ENCODE data around the gene NDUFA11. TPM values are rescaled to one million over a fixed set of nuclear protein-coding genes. Genes with fewer than 3 reads are reported as not detected.

NDUFA11 gene
- total RNA-seq, 2 experiments from 2014 or later: 280 to 293 TPM

DNA sequence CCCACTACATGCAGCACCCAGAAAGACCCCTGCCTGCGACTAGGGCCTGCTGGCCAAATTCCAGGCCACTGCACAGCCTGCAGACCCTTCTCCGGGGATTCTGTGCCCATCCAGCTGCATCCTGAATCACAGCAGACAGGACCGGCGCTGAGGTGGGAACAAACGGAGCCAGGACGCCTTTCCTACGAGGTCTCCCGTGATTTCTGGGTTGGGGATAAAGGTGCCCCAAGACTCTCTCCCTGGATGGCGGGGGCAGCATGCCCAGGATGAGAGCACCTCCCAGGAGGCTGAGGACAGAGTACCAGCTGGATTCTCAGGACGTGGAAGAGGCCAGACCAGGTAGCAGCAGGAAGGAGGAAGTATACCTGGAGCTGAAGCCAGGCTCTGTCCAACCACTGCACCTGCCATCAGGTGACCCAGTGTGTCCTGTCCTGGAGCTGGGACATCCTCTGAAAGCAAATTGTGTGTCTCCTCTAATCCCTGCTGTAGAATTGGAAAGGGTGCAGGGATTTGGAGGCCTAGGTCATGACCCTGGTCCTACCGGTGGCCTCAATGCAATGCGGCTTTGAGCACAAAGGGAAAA is 29.9 kb downstream of the NDUFA11 start:
- H3K4me3 ChIP-seq (ENCODE audit: low read depth, low read length, poor library complexity, severe bottlenecking): no peak overlapping the region
- H3K27ac ChIP-seq (ENCODE audit: low read depth, low read length, poor library complexity, severe bottlenecking): no peak overlapping the region
- no peaks in the 10 kb centered on the region for H3K9me3 ChIP-seq (ENCODE audit: low read length)
- ChIA-PET CTCF (ENCODE audit: unreplicated experiment) (no interaction called here), POLR2A (no interaction called here)
- intact Hi-C loops (cut with micrococcal nuclease; ENCODE audit: unreplicated experiment): no loop called here
- BruUV-seq (replicated peaks): no TSS peak
- H2AFZ ChIP-seq (ENCODE audit: low read length): no peak overlapping the region
- H3K4me2 ChIP-seq (ENCODE audit: low read length): no peak overlapping the region
- no peak for DNase-seq (ENCODE audit: low spot score)
- H3K79me2 ChIP-seq (ENCODE audit: insufficient read depth, low read depth, low read length): no peaks in the 10 kb centered on the region
- no peaks in the 10 kb centered on the region for H3K36me3 ChIP-seq (ENCODE audit: insufficient read depth, low read length)
- H3K4me1 ChIP-seq (ENCODE audit: insufficient read depth, low read length, poor library complexity, severe bottlenecking): no peaks in the 10 kb centered on the region
- H3K9me2 ChIP-seq (ENCODE audit: insufficient read depth, low read length): no peaks in the 10 kb centered on the region
- no peaks in the 10 kb centered on the region for H4K20me1 ChIP-seq (ENCODE audit: insufficient read depth, low read length)
- TF ChIP-seq EZH2phosphoT487 (IDR thresholded peaks at IDR 0.05; ENCODE audit: borderline replicate concordance, low read depth, low read length): no peak
- TF ChIP-seq, protein P1, sequence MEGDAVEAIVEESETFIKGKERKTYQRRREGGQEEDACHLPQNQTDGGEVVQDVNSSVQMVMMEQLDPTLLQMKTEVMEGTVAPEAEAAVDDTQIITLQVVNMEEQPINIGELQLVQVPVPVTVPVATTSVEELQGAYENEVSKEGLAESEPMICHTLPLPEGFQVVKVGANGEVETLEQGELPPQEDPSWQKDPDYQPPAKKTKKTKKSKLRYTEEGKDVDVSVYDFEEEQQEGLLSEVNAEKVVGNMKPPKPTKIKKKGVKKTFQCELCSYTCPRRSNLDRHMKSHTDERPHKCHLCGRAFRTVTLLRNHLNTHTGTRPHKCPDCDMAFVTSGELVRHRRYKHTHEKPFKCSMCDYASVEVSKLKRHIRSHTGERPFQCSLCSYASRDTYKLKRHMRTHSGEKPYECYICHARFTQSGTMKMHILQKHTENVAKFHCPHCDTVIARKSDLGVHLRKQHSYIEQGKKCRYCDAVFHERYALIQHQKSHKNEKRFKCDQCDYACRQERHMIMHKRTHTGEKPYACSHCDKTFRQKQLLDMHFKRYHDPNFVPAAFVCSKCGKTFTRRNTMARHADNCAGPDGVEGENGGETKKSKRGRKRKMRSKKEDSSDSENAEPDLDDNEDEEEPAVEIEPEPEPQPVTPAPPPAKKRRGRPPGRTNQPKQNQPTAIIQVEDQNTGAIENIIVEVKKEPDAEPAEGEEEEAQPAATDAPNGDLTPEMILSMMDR (conservative IDR thresholded peaks at IDR 0.05; ENCODE audit: low read length): no peak

DNA sequence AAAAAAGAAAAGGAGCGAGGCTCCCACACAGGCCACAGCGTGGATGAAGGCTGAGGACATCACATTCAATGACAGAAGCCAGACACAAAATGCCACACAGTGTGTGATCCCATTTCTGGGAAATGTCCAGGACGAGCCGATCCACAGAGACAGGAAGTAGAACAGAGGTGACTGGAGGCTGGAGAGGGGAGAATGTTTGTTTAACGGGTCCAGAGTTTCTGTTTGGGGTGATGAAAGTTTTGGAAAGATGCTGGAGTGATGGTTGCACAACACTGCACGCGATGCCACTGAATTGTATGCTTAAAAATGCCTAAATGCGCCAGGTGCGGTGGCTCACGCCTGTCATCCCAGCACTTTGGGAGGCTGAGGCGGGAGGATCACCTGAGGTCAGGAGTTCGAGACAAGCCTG is 32.6 kb downstream of the NDUFA11 start:
- Histone ChIP-seq H3K9me3 (ENCODE audit: low read length) (no peaks in the 10 kb centered on the region), H3K9me2 (ENCODE audit: insufficient read depth, low read length) (no peaks in the 10 kb centered on the region), H3K36me3 (ENCODE audit: insufficient read depth, low read length) (no peaks in the 10 kb centered on the region), H3K4me3 (ENCODE audit: low read depth, low read length, poor library complexity, severe bottlenecking) (no peak overlapping the region), H3K4me2 (ENCODE audit: low read length) (no peak overlapping the region), H3K27ac (ENCODE audit: low read depth, low read length, poor library complexity, severe bottlenecking) (no peak overlapping the region), H2AFZ (ENCODE audit: low read length) (no peak overlapping the region), H3K79me2 (ENCODE audit: insufficient read depth, low read depth, low read length) (no peaks in the 10 kb centered on the region), H3K4me1 (ENCODE audit: insufficient read depth, low read length, poor library complexity, severe bottlenecking) (peaks cover 8% of the 10 kb centered on the region), H4K20me1 (ENCODE audit: insufficient read depth, low read length) (no peaks in the 10 kb centered on the region)
- no peak for DNase-seq (ENCODE audit: low spot score)
- TF ChIP-seq EZH2phosphoT487 (IDR thresholded peaks at IDR 0.05; ENCODE audit: borderline replicate concordance, low read depth, low read length): no peak
- TF ChIP-seq, protein P1 (conservative IDR thresholded peaks at IDR 0.05; ENCODE audit: low read length): no peak
- intact Hi-C loops (cut with micrococcal nuclease; ENCODE audit: unreplicated experiment): no loop called here
- ChIA-PET POLR2A (interaction anchor here (0.6 kb wide), 2 partner anchors 18 to 183 kb away, joined by 3 to 4 read pairs; no protein-coding TSS in a partner anchor), CTCF (ENCODE audit: unreplicated experiment) (no interaction called here)
- no TSS peak for BruUV-seq (replicated peaks)

DNA sequence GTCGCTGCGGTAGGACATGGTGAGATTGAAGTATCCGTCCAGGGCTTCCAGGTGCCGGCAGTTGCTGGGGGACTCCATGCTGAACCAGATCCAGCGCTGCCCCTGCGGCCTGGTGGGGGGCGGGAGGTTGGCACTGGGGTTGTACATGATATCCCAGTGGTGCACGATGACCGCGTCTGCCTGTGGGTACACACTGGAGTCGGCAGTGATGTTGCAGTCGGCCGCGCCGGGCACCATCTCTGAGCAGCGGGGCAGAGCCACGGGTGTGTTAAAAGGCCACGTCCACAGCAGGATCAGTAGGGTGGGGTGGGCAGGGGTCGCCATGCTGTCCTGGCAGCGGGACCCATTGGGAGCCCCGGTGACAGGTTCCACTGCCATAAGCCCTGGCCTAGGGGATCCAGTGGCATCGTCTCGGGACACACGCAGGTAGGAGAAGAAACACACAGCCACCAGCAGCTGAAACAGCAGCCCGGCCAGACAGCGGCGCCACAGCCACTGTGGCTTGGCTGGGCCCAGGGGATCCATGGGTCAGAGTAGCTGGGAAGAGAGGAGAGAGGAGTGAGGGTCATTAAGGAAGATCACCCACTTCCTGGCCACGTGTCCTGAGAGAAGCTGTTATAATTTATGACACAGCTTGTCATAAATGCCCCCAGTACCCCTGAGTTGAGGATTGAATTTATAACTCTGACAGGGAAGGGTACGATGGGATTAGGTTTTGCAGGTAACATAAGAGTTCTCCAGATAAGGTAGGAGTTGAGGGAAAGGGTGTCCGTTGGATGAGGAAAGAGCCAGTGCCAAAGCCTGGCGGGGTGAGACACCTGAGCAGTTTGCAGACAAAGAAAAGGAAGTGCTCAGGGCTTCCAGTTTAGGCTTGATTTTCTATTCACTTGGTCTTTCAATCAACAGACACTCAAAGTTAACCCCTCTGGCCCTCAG is 36.1 kb downstream of the NDUFA11 start:
- no peaks in the 10 kb centered on the region for H3K9me2 ChIP-seq (ENCODE audit: insufficient read depth, low read length)
- ChIA-PET CTCF (ENCODE audit: unreplicated experiment) (no interaction called here), POLR2A (no interaction called here)
- H2AFZ ChIP-seq (ENCODE audit: low read length): peak overlapping the region; percentile 46
- no peak overlapping the region for H3K4me2 ChIP-seq (ENCODE audit: low read length)
- no peak for DNase-seq (ENCODE audit: low spot score)
- H4K20me1 ChIP-seq (ENCODE audit: insufficient read depth, low read length): no peaks in the 10 kb centered on the region
- H3K79me2 ChIP-seq (ENCODE audit: insufficient read depth, low read depth, low read length): no peaks in the 10 kb centered on the region
- H3K36me3 ChIP-seq (ENCODE audit: insufficient read depth, low read length): no peaks in the 10 kb centered on the region
- H3K4me3 ChIP-seq (ENCODE audit: low read depth, low read length, poor library complexity, severe bottlenecking): no peak overlapping the region
- peaks cover 8% of the 10 kb centered on the region for H3K4me1 ChIP-seq (ENCODE audit: insufficient read depth, low read length, poor library complexity, severe bottlenecking)
- no TSS peak for BruUV-seq (replicated peaks)
- no peak for TF ChIP-seq EZH2phosphoT487 (IDR thresholded peaks at IDR 0.05; ENCODE audit: borderline replicate concordance, low read depth, low read length)
- TF ChIP-seq, protein P1 (conservative IDR thresholded peaks at IDR 0.05; ENCODE audit: low read length): no peak
- H3K9me3 ChIP-seq (ENCODE audit: low read length): no peaks in the 10 kb centered on the region
- no peak overlapping the region for H3K27ac ChIP-seq (ENCODE audit: low read depth, low read length, poor library complexity, severe bottlenecking)
- intact Hi-C loops (cut with micrococcal nuclease; ENCODE audit: unreplicated experiment): no loop called here

Data from OCI-LY7 (cell line).